Endothelial cell of umbilical vein (primary cell): Measurements from ENCODE around the gene FILIP1L. TPM values are rescaled to one million over a fixed set of nuclear protein-coding genes. Genes with fewer than 3 reads are reported as not detected.

Source experiments
- BruUV-seq: library from RNA; stranded (reverse); fragments of 400-500 nt; replicated peaks from 2 replicates; lab custom pipeline; 2021; lab: Mats Ljungman, UMichigan
- CTCF ChIA-PET: fragments of 300-600, 350-600 bp; sonication (Branson Sonifier 250); formaldehyde crosslinking; loops from one replicate; lab custom pipeline; 2021; ENCODE audit warnings: antibody characterized with exemption, inconsistent platforms; lab: Charles Lee
- POLR2A ChIA-PET: fragments of 300-600, 350-600 bp; sonication (Branson Sonifier 250); formaldehyde crosslinking; loops from one replicate; lab custom pipeline; 2021; ENCODE audit warnings: antibody characterized with exemption, inconsistent platforms; lab: Charles Lee
- DNase-seq: peaks from one replicate; pipeline ENCODE4 v3.0.0-alpha.2; 2011; ENCODE audit warnings: low read depth, low spot score
- FAIRE-seq: peaks from 2 replicates; lab custom pipeline; 2011; peaks lifted over from hg19 to GRCh38; lab: Jason Lieb, UNC
- H2AFZ ChIP-seq: 2 replicates; pipeline ENCODE4 v1.6.0; 2012; ENCODE audit warnings: low read depth, low read length, control low read depth, inconsistent platforms
- H3K27ac ChIP-seq: 2 replicates; pipeline ENCODE4 v1.5.1; 2011; ENCODE audit warnings: low read depth, mild to moderate bottlenecking, control low read depth, low read length, moderate library complexity; ENCODE audit not compliant: insufficient read depth
- H3K27me3 ChIP-seq, 2 experiments: 2 replicates each; pipeline versions ENCODE4 v1.6.0 to v1.6.1; 2011; ENCODE audit warnings: low read length in 2 of 2, mixed read lengths in 1 of 2; ENCODE audit not compliant: control insufficient read depth in 2 of 2, insufficient read depth in 2 of 2
- H3K36me3 ChIP-seq, 2 experiments: 2 replicates in 1 of 2; 3 replicates in 1 of 2; pipeline ENCODE4 v1.5.1; 2011; ENCODE audit warnings: low read length in 2 of 2, mild to moderate bottlenecking in 1 of 2, moderate library complexity in 1 of 2; ENCODE audit not compliant: control insufficient read depth in 2 of 2, insufficient read depth in 2 of 2; ENCODE audit errors: extremely low read depth in 1 of 2
- H3K4me1 ChIP-seq: 3 replicates; pipeline ENCODE4 v1.5.1; 2011; ENCODE audit warnings: mild to moderate bottlenecking, low read length; ENCODE audit not compliant: control insufficient read depth, insufficient read depth; ENCODE audit errors: extremely low read depth
- H3K4me2 ChIP-seq: 2 replicates; pipeline ENCODE4 v1.6.1; 2011; ENCODE audit warnings: low read length, control low read depth, mixed read lengths; ENCODE audit not compliant: insufficient read depth
- H3K4me3 ChIP-seq, 3 experiments: fragments of 200-600 bp in 1 of 3; sonication (generic), shearing (Covaris generic) in 1 of 3; replicated peaks in 1 of 3; 2 replicates each; pipeline ENCODE4 v1.5.1; 2011 to 2016; ENCODE audit warnings: control low read depth in 3 of 3, low read length in 3 of 3, mild to moderate bottlenecking in 2 of 3, inconsistent platforms in 1 of 3, low read depth in 1 of 3, moderate library complexity in 1 of 3; ENCODE audit not compliant: insufficient read depth in 1 of 3
- H3K79me2 ChIP-seq: 2 replicates; pipeline ENCODE4 v1.6.0; 2012; ENCODE audit warnings: low read length, inconsistent platforms; ENCODE audit not compliant: control insufficient read depth, insufficient read depth
- H3K9ac ChIP-seq: replicated peaks from 2 replicates; pipeline ENCODE3; 2011; ENCODE audit warnings: low read length, control low read depth; ENCODE audit not compliant: insufficient read depth; ENCODE audit errors: extremely low read depth
- H3K9me1 ChIP-seq: replicated peaks from 3 replicates; pipeline ENCODE4 v1.6.0; 2011; ENCODE audit warnings: mild to moderate bottlenecking, low read length; ENCODE audit not compliant: control insufficient read depth, insufficient read depth; ENCODE audit errors: extremely low read depth
- H3K9me3 ChIP-seq: replicated peaks from 2 replicates; pipeline ENCODE4 v1.5.1; 2012; ENCODE audit warnings: low read length, inconsistent platforms; ENCODE audit not compliant: control insufficient read depth, insufficient read depth
- H4K20me1 ChIP-seq: replicated peaks from 2 replicates; pipeline ENCODE3; 2011; ENCODE audit warnings: mild to moderate bottlenecking, low read length; ENCODE audit not compliant: control insufficient read depth, insufficient read depth; ENCODE audit errors: extremely low read depth
- EZH2 ChIP-seq: IDR thresholded peaks from 2 replicates; pipeline ENCODE4 v1.6.1; 2012; ENCODE audit warnings: borderline replicate concordance, low read depth, mild to moderate bottlenecking, moderate library complexity, low read length, inconsistent platforms; ENCODE audit not compliant: severe bottlenecking
- FOS ChIP-seq: IDR thresholded peaks from 2 replicates; pipeline ENCODE4 v1.6.1; 2011; ENCODE audit warnings: mild to moderate bottlenecking, low read length, moderate library complexity, borderline replicate concordance; ENCODE audit not compliant: insufficient read depth
- GATA2 ChIP-seq: IDR thresholded peaks from 2 replicates; pipeline ENCODE4 v1.7.0; 2011; ENCODE audit warnings: low read depth, mild to moderate bottlenecking, moderate library complexity, mixed read lengths, low read length; ENCODE audit not compliant: insufficient read length, insufficient read depth
- JUN ChIP-seq: IDR thresholded peaks from 2 replicates; pipeline ENCODE4 v1.6.1; 2011; ENCODE audit warnings: borderline replicate concordance, low read depth; ENCODE audit not compliant: insufficient read length, insufficient read depth
- MAX ChIP-seq: IDR thresholded peaks from 2 replicates; pipeline ENCODE4 v1.6.1; 2011; ENCODE audit not compliant: insufficient read depth, insufficient read length
- MYC ChIP-seq: IDR thresholded peaks from one replicate; pipeline ENCODE4 v1.6.1; 2011; ENCODE audit warnings: mild to moderate bottlenecking, low read depth, low read length
- POLR2A ChIP-seq: IDR thresholded peaks from 2 replicates; pipeline ENCODE4 v1.6.1; 2012; ENCODE audit warnings: low read depth, mild to moderate bottlenecking, control low read depth, low read length
- POLR2AphosphoS5 ChIP-seq: IDR thresholded peaks from 2 replicates; pipeline ENCODE4 v1.6.1; 2012; ENCODE audit warnings: low read depth, mild to moderate bottlenecking, control low read depth, low read length, moderate library complexity; ENCODE audit not compliant: insufficient read depth
- dilution Hi-C: fragments of 300-500 bp; cut with MboI; formaldehyde crosslinking; loops from one replicate; pipeline ENCODE4 v1.15.0; 2019; ENCODE audit warnings: low sequenced_read_pairs; ENCODE audit not compliant: extremely low pct_ligation_motif_present
- intact Hi-C: fragments of 100-400 bp; cut with micrococcal nuclease; formaldehyde crosslinking; loops from one replicate; pipeline ENCODE4 v1.10.0; 2022
- polyA plus RNA-seq, 4 experiments: library from polyadenylated mRNA; depleted of rRNA in 3 of 4; stranded (reverse) in 3 of 4; unstranded in 1 of 4; fragments of >200 nt; gene quantifications; 2 replicates each; pipeline versions ENCODE4 v1.2.1 to v1.2.3, GENCODE V29; 2011 to 2012; ENCODE audit warnings: missing spikeins in 1 of 4
- total RNA-seq: library from RNA; stranded (reverse); gene quantifications from 2 replicates; pipeline ENCODE4 v1.2.3, GENCODE V29; 2021
- TF ChIP-seq, protein P1 (sequence below), 2 donors: IDR thresholded peaks; 1 replicate in 1 of 2; 2 replicates in 1 of 2; pipeline ENCODE4 v1.5.1; 2011; ENCODE audit warnings: low read length in 2 of 2, mild to moderate bottlenecking in 2 of 2, moderate library complexity in 2 of 2, control low read depth in 1 of 2, inconsistent platforms in 1 of 2, low read depth in 1 of 2; ENCODE audit not compliant: insufficient read depth in 1 of 2; ENCODE audit errors: extremely low read depth in 1 of 2

Gene FILIP1L
- total and polyA plus RNA-seq, 2 donors (not counting 3 experiments of a cell fraction or from before 2014, with no cell fraction given): 26.0 to 29.9 TPM

- ChIA-PET CTCF (interaction anchor here (1.0 to 1.4 kb wide), 2 partner anchors 43 to 142 kb away, joined by 3 to 4 read pairs; no protein-coding TSS in a partner anchor), POLR2A (no interaction called here)
- H3K9ac ChIP-seq: no peak overlapping the region
- no peak overlapping the region for H3K4me3 ChIP-seq
- H3K9me3 ChIP-seq: no peaks in the 10 kb centered on the region
- dilution Hi-C loops (no loop called here), intact Hi-C loops (no loop called here)
- H3K4me1 ChIP-seq: peaks cover 8% of the 10 kb centered on the region
- no peak overlapping the region for H2AFZ ChIP-seq
- TF ChIP-seq POLR2A (no peak), GATA2 (no peak), EZH2 (no peak), JUN (no peak), FOS (no peak), POLR2AphosphoS5 (no peak), MYC (no peak), MAX (no peak)
- TF ChIP-seq, protein P1, sequence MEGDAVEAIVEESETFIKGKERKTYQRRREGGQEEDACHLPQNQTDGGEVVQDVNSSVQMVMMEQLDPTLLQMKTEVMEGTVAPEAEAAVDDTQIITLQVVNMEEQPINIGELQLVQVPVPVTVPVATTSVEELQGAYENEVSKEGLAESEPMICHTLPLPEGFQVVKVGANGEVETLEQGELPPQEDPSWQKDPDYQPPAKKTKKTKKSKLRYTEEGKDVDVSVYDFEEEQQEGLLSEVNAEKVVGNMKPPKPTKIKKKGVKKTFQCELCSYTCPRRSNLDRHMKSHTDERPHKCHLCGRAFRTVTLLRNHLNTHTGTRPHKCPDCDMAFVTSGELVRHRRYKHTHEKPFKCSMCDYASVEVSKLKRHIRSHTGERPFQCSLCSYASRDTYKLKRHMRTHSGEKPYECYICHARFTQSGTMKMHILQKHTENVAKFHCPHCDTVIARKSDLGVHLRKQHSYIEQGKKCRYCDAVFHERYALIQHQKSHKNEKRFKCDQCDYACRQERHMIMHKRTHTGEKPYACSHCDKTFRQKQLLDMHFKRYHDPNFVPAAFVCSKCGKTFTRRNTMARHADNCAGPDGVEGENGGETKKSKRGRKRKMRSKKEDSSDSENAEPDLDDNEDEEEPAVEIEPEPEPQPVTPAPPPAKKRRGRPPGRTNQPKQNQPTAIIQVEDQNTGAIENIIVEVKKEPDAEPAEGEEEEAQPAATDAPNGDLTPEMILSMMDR (IDR thresholded peaks at IDR 0.05; ENCODE audit: extremely low read depth in 1 of 2, insufficient read depth in 1 of 2, low read depth in 1 of 2, low read length in 2 of 2): no peak
- DNase-seq (no peak), FAIRE-seq (no peak)
- no peak overlapping the region for H3K27ac ChIP-seq
- no peak overlapping the region for H3K4me2 ChIP-seq
- no peaks in the 10 kb centered on the region for H4K20me1 ChIP-seq
- no TSS peak for BruUV-seq
- no peaks in the 10 kb centered on the region for H3K9me1 ChIP-seq
- H3K27me3 ChIP-seq: no peaks in the 10 kb centered on the region
- H3K36me3 ChIP-seq: no peaks in the 10 kb centered on the region
- no peaks in the 10 kb centered on the region for H3K79me2 ChIP-seq
These were observed 2.6 kb downstream of the FILIP1L start for GRCh38 chr3:100111728-100112127.
